Progenitor cell of endocrine pancreas (in vitro differentiated cells): ENCODE data around the gene CPEB2. TPM values are rescaled to one million over a fixed set of nuclear protein-coding genes. Genes with fewer than 3 reads are reported as not detected.

Experiments used
- DNase-seq: peaks from one replicate; pipeline ENCODE4 v3.0.0; 2021; ENCODE audit warnings: low spot score; ENCODE audit not compliant: unreplicated experiment
- H3K27ac Mint-ChIP-seq: 2 replicates; pipeline ENCODE4 v1.8.0; 2021; ENCODE audit warnings: mild to moderate bottlenecking, moderate library complexity, mixed read lengths
- H3K27me3 Mint-ChIP-seq: 2 replicates; pipeline ENCODE4 v1.8.0; 2021; ENCODE audit warnings: mixed read lengths
- H3K36me3 Mint-ChIP-seq: 2 replicates; pipeline ENCODE4 v1.8.0; 2022; ENCODE audit warnings: mixed read lengths; ENCODE audit not compliant: insufficient read depth
- H3K4me1 Mint-ChIP-seq: 2 replicates; pipeline ENCODE4 v1.8.0; 2021; ENCODE audit warnings: low read depth, mixed read lengths
- H3K4me3 Mint-ChIP-seq: 2 replicates; pipeline ENCODE4 v1.8.0; 2021; ENCODE audit warnings: low read depth, mild to moderate bottlenecking, moderate library complexity, mixed read lengths
- H3K9me3 Mint-ChIP-seq: 2 replicates; pipeline ENCODE4 v1.8.0; 2021; ENCODE audit warnings: low read depth, mixed read lengths
- total RNA-seq: library from RNA; stranded (reverse); gene quantifications from 2 replicates; pipeline ENCODE4 v1.2.1, GENCODE V29; 2021
- TF ChIP-seq, protein P1 (sequence below): fragments of 200-600 bp; sonication (generic); IDR thresholded peaks from one replicate; pipeline ENCODE4 v1.5.0; 2021; ENCODE audit warnings: antibody characterized with exemption, mild to moderate bottlenecking; ENCODE audit not compliant: unreplicated experiment

Gene CPEB2
- total RNA-seq, 1 donor from 2014 or later = 3.5 TPM

DNA sequence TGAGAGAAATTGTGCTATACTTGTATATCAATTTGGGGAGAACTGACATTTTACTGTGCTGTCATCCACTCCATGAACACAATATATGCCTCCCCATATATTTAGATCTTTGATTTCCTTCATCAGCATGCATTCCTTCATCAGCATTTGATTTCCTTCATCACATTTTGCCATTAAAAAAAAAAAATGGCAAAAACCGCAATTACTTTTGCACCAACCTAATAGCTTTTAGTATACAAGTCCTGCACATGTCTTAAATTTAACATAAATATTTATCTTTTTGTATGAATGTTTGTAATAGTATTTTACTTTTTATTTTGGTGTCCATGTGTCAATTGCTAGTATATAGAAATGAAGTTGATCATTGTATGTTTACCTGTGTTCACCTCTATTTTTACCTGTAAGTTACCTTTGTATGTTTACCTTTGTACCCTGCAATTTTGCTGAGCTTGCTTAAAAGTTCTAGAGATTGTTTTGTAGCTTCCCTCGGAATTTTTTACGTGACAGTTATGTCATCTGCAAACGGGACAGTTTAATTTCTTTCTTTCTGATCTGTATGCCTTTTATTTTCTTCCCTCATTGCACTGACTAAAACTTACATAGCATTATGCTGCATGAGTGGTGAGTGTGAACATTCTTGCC, 86.2 kb downstream of the CPEB2 start:
- H3K9me3 Mint-ChIP-seq = peaks cover 21% of the 10 kb centered on the region
- no peaks in the 10 kb centered on the region for H3K27me3 Mint-ChIP-seq
- no peak overlapping the region for H3K27ac Mint-ChIP-seq
- H3K4me1 Mint-ChIP-seq = no peaks in the 10 kb centered on the region
- DNase-seq = no peak
- H3K36me3 Mint-ChIP-seq = peaks cover 2% of the 10 kb centered on the region
- H3K4me3 Mint-ChIP-seq = no peak overlapping the region
- TF ChIP-seq, protein P1, sequence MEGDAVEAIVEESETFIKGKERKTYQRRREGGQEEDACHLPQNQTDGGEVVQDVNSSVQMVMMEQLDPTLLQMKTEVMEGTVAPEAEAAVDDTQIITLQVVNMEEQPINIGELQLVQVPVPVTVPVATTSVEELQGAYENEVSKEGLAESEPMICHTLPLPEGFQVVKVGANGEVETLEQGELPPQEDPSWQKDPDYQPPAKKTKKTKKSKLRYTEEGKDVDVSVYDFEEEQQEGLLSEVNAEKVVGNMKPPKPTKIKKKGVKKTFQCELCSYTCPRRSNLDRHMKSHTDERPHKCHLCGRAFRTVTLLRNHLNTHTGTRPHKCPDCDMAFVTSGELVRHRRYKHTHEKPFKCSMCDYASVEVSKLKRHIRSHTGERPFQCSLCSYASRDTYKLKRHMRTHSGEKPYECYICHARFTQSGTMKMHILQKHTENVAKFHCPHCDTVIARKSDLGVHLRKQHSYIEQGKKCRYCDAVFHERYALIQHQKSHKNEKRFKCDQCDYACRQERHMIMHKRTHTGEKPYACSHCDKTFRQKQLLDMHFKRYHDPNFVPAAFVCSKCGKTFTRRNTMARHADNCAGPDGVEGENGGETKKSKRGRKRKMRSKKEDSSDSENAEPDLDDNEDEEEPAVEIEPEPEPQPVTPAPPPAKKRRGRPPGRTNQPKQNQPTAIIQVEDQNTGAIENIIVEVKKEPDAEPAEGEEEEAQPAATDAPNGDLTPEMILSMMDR = no peak

DNA sequence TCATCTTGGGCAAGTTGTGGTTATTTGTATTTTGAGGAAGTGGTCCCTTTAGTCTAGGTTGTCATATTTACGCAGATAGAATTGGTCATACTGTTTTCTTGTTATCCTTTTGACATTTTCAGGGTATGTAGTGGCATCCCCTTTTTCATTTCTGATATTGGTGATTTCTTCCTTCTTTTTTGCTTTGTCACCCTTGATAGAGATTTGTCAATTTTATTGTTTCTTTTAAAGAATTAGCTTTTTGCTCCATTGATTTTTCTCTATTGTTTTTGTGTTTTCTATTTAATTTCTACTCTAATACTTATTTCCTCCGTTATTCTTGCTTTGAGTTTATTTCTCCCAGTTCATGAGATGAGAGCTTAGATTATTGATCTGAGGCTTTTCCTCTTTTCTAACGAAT, 87.7 kb downstream of the CPEB2 start:
- H3K4me3 Mint-ChIP-seq = no peak overlapping the region
- no peak for DNase-seq
- no peak overlapping the region for H3K27ac Mint-ChIP-seq
- no peaks in the 10 kb centered on the region for H3K27me3 Mint-ChIP-seq
- H3K4me1 Mint-ChIP-seq = no peaks in the 10 kb centered on the region
- H3K36me3 Mint-ChIP-seq = peaks cover 2% of the 10 kb centered on the region
- peaks cover 19% of the 10 kb centered on the region for H3K9me3 Mint-ChIP-seq
- TF ChIP-seq, protein P1 = no peak

DNA sequence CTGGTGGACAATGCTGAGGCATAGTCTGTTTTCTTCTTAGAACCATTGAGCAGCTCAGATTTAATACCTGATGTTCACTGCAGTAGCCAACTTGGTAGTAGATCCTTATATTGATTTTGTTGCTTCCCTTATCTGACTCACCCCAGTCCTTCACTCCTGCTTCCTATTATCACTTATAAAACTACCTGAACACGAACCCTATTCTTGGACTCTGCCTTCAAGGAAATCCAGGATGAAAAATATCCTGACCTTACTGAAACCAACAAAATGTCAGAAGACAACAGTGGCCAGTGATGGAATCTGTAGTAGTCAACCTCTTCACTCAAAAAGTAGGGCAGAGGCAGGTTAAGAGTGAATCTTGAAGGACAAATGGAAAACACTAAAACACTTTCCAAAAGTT, 98.1 kb downstream of the CPEB2 start:
- TF ChIP-seq, protein P1 = no peak
- Mint-ChIP-seq H3K4me3 (no peak overlapping the region), H3K36me3 (no peaks in the 10 kb centered on the region), H3K9me3 (peaks cover 6% of the 10 kb centered on the region), H3K4me1 (no peaks in the 10 kb centered on the region), H3K27me3 (no peaks in the 10 kb centered on the region), H3K27ac (no peak overlapping the region)
- DNase-seq = no peak

DNA sequence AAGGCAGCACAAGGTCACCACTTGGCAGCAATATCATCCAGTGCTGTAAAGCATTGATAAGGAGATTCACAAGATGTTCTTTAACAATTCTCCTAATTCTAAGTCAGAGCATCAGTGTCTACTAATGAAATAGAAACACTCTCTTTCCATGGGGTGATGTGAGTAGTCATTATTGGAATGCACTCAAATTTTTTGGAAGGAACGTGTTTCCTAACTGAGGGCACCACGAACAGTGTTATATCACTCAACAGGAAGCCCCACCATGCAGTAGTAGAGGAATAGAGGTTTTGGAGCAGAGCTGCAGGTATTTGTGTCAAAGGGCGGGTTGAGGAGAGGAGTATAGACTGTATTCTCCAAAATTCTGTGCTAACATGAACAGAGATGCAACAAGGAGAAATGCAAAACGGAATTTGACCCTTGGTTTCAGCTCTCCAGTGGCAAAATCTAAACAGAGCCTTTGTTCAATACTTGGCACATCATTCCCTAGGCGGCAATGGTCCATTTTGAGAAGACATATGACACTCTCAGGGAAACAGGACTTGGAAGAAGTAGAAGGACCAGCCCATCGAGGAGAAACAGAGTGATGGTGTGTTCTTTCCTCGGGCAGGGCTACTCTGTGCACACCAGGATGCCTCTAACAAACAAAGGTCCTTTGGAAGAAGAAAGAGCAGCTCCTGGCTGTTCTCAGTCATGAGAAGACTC, 98.9 kb downstream of the CPEB2 start:
- H3K27me3 Mint-ChIP-seq = no peaks in the 10 kb centered on the region
- no peak overlapping the region for H3K27ac Mint-ChIP-seq
- H3K9me3 Mint-ChIP-seq = peaks cover 6% of the 10 kb centered on the region
- TF ChIP-seq, protein P1 = no peak
- no peaks in the 10 kb centered on the region for H3K36me3 Mint-ChIP-seq
- DNase-seq = no peak
- H3K4me1 Mint-ChIP-seq = no peaks in the 10 kb centered on the region
- no peak overlapping the region for H3K4me3 Mint-ChIP-seq

DNA sequence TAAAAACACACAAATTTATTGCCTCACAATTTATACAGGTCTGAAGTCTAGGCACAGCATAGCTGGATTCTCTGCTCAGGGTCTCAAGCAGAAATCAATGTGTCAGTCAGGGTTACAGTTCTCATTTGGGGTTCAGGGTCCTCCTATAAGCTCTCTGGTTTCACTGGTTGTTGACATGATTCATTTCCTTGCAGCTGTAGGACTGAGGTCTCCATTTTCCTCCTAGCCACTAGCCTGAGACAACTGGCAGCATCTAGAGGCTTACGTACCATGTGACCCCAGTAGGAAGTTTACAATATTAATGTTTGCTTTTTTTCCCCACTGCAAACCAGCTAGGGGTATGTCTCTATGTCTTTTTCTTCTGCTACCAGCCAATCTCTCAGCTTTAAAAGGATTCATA, 102.5 kb downstream of the CPEB2 start:
- TF ChIP-seq, protein P1 = no peak
- no peak for DNase-seq
- peaks cover 4% of the 10 kb centered on the region for H3K4me1 Mint-ChIP-seq
- no peaks in the 10 kb centered on the region for H3K27me3 Mint-ChIP-seq
- H3K9me3 Mint-ChIP-seq = no peaks in the 10 kb centered on the region
- H3K36me3 Mint-ChIP-seq = no peaks in the 10 kb centered on the region
- H3K4me3 Mint-ChIP-seq = no peak overlapping the region
- H3K27ac Mint-ChIP-seq = no peak overlapping the region
